NCI-H2081 treated with DMSO at 0.1 percent for 48 hours (cell line): ENCODE data around the gene KDR.

ENCODE experiments used
- DNase-seq: peaks from one replicate; lab custom pipeline; 2025; lab: John Stamatoyannopoulos, UW

The KDR gene

DNA sequence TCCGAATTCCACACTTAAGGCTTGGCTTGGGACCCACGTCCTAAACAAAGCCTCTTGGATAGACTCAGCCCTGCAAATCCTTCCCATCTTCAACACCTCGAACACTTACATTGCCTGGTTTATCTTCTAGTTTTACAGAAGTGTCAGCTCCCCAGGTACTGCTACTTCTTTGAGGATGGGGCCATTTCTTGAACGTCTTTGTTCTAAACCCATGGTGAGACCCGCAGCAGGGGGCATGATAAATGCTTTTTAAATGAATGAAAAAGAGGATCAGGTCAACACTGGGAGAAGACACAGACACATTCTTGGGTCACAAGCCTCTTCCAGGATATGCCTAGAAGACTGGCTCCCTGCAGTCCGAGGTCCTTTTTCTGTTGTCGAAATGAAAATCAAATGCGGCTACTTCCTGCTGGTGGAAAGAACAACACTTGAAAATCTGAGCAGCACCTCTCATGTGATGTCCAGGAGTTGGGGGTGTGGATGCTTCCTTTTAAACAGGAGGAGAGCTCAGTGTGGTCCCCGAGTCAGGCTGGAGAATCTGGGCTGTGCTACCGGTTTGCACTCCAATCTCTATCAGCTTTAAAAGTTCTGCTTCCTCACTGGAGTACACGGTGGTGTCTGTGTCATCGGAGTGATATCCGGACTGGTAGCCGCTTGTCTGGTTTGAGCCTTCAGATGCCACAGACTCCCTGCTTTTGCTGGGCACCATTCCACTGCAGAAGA lies 45.8 kb downstream of the KDR start:
- DNase-seq, result no peak

DNA sequence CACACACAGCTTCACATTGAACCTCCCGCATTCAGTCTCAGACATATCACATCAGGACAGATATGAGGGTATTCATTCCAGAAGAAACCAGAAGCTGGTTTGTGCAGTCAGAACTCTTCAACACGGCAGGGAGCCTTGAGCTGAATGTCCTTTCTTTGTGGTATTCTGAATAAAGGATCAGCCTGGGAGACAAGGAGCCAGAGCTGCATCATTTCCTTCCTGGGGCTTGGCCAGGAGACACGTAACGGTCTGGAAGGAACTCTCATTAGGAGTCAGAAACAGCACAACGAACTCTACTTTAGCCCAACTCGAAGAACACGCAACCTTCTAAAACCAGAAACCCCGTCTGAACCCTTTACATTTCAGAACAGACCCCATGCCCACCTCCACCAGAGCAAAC lies 46.4 kb downstream of the KDR start:
- DNase-seq, result no peak

DNA sequence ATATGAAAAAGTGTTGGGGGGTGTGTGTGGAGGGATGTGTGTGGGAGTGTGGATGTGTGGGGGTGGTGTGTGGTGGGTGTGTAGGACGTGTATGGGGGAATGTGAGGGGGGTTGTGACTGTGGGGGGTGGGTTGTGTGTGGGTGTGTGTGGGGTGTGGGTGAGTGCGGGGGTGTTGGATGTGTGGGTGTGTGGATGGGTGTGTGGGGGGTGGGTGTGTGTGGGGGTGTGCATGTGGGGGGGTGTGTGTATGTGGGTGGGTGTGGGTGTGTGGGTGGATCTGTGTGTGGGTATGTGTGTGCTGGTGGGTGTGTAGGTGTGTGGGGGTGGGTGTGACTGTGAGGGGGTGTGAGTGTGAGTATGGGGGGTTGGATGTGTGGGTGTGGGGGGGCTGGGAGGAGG lies 47.8 kb downstream of the KDR start:
- no peak for DNase-seq

DNA sequence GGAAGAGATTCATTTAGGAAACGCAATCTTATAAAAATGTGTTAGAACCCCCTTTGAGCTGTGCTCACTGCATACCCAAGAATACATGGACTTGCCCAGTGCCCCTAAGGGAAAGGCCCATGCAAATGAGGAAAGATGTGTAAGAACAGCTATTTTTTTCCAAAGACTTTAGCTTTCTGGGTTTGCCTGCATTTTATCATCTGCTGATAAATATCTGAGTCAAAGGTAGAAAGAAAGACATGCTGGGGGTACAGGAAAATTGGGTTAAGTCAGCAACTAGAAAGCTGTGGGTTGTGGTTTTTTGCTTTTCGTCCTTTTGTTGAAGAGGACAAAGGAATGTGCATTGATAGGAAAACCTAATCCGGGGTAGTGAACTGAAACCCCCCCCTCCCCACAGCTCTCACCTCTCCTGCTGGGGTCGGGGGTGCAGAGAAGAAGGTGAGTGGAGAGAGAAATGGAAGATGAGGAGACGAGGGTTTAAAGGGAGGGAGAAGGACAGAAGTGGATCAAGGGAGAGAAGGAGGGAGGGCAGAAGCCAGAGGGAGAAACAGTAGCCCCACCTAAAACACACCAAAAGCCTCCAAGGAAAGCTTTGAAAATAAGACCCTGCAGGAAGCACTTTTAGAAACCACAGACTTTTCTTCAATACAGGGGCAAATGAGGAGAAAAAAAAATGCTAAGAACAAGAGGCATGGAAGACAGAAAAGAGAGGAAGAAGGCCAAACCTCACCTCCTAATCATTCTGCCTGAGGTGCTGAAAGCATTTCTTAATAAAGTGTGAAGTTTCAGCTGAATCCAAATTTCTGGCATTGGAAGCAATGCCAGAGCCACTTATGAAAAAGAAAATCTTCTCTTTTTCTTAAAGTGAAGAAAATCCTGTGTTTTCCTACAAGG lies 49.3 kb downstream of the KDR start:
- no peak for DNase-seq

DNA sequence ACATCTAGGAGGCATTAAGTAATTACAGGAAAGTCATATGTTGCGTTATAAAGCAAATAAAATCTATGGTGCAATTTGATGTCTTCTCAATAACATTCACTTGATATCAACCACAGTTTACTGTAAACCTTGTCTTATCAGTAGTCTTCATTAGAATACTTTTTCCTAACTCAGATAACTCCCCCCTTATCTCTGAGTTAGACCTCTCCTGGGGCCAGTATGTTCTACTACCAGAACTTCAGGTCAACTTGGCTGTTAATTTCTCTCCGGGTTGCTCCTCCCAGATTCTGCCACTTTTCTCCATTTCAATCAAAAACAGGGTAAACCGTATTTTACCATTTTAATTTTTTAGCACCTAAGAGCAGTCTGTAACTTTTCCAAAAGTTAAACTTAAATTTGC lies 50.0 kb downstream of the KDR start:
- no peak for DNase-seq

DNA sequence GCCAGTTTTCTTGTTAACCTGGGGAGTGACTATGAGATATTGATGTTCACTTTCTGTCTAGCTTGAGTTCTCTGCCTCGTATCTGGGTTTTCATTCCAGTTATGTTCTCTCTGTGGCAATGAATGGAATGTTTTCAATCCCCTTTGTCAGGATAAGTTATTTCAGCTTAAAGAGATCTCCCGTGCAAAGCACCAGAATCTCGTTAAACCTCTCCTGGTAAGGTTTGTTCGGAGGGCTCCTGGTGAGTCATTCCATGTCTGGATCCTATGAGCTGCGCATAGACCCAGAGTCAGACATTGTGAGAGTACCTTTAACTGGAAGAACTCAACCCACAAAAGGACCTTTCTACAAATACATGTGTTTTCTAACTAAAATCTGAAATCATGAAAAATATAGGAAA lies 51.0 kb downstream of the KDR start:
- DNase-seq, result no peak

DNA sequence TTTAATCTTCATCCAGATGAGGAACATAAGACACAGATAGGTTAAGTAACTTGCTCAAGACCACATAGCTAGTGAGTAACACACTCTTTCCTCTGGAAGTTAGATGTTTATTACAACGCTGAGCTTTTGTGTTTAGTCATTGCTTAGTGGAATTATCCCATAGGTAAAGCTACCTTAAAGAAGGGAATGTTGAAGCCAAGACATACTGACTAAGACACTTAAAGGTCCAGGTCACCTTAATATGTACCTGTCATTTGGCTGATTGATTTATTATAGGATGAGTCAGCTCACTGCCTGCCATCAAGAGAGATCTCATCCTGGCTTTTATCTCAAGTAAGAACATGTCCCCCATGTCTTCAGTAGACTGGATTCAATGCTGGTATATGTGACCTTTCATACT lies 53.4 kb downstream of the KDR start:
- no peak for DNase-seq

DNA sequence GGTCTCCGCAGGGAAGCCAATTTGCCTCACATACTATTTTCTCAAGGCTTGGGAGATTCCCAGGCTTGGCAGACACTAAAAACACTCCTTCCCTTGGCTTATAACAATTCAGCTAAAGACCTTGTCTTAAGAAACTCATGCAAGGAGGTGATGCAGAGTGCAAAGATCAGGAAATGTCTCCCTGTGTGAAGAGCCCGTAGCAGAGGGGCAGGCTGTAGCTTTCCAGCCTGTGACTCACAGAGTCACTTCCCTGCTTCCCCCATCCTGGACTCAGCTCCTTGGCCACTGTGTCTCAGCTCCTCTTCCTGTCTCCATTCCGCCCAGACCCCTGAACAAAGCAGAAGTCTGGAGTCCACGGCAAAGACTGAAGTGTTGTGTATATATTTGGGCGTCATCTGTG lies 56.1 kb downstream of the KDR start:
- DNase-seq, result no peak

DNA sequence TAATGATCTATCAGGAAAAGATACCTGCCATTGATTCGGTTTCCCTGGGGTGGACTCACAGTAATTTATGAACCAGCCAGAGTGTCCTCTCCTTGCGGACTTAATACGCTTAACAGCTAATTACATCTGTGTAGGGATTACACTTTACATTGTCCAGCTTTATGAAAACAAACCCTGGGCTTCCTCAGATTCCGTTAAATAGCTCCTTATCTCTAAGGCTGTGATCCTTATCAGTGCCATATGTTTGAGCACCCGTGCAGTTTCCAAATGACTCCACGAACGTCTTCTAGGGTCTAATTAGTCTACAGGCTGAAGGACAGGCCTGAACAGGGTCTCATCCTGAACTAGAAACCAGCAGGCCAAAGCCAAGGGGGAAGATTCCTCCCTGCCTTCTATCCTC lies 56.9 kb downstream of the KDR start:
- DNase-seq, result no peak

DNA sequence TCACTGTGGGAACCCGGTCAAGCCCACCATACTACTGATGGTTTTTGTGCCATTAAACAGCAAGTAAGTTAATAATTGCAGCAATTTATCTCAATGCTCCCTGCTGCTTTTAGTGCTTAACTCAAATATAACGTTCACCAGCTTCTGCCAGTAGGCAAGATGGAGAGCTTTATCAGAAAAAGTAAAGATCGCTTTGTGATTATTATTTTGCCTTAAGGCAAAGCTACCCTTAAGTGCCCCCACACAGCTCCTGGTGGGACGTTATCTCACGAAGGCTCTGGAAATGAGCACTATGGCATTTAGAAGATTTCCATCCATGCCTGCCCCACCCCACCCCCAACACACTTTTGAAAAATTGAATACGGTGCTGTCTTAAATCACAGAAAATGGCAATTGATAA lies 59.4 kb downstream of the KDR start:
- DNase-seq, result no peak

DNA sequence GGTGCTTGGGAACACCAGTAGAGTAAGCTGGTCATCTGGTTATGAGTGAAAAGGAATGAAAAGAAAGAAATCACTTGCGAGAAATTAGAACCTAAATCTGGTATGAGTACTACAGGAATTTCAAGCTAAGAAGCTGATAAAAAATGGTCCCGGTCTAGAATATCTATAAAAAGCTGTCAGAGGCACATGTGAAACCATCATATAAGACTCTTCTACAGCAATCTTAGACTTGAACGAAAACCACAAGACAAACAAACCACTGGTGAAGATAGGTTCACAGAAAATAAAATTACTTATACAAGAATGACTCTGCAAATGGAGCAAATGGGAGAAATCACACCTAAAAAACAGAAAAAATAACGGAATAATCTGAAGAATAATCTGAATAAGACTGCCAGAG lies 69.9 kb downstream of the KDR start:
- no peak for DNase-seq

DNA sequence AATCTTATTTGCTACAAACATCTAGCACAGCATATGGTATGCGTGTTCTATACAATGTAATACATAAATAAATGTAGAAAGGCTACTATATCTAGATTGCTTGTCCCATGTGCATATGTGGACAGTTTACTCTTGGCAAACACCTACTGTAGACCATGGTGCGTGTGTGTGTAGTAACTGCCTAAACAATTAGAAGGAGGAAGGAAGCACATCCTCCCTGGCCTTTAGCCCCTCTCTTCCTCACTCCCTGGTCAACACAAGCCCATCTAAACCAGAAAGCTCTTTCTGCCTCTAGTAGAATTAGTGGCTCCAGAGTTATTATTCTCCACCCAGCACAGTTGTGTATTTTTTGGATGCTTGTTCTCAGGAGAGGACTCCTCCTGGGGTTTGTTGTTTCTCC lies 73.9 kb downstream of the KDR start:
- no peak for DNase-seq

DNA sequence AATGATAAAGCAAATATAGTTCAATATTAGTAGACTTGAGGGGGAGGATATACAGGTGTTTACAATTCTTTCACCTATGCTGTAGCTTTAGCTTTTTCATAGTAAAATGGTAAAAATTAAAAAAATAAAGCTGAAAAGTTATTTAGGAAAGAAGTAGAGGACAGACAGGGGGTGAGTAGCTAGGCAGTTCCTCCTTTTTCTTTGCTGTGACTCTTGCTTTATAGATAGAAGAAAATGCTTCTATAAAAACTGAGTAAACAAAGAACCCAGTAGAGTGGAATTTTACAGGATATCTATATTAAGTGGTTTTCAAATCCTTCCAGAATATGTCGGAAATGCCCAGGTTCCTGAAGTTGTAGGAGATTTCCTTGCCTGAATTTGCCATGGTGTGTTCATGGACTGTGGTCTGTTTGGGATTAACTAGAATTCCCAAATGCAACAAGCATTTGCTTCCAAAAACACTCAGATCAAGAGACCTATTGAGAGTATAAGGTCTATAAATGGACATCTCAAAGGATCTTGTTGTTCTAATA lies 74.9 kb downstream of the KDR start:
- DNase-seq, result no peak

DNA sequence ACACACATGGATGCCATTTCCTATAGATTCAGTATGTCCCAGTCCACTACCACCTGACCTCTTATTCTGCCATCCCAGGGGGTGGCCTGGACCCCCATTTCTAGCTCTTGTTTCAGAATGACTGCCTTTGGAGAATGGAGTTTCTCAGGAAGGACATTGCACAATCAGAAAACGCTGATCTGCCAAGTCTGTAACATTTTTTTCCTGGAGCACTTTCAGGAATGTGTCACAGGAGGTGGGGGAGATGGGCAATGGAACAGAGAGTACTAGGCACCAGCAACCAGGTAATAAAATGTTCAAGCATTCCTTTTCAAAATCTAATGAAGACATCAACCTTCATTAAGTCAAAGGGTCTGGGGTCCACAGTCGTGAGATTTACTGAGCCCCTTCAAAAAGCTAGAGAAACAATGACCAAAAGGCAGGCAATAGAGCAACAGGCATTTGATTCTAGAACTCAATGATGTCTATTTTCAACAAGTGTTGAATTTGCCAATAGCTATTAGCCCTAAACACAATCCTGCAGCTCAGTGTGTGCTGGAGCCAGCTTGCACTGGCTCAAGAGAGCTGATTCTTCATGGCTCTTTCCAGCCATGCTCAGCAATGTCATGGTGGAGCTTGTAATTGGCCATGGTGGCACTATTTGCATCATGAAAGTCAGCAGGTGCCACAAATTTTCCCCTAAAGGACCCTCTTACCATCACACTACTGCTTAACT lies 87.1 kb downstream of the KDR start:
- DNase-seq, result no peak

DNA sequence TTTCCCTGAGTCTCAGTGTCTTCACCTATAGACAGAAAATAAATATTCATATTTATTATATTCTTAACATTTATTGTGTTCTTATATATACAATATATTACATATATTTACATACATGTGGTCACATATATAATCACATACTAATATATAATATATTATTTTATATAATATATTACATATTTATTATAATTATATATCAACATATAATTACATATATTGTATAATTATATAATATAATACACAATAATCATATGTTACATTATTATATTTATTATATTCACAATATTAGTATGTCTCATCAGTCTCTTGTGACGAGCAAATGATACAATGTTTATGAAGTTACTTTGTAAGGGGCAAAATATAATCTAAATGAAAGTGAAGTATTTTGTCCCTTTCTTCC lies 87.7 kb downstream of the KDR start:
- DNase-seq, result no peak

DNA sequence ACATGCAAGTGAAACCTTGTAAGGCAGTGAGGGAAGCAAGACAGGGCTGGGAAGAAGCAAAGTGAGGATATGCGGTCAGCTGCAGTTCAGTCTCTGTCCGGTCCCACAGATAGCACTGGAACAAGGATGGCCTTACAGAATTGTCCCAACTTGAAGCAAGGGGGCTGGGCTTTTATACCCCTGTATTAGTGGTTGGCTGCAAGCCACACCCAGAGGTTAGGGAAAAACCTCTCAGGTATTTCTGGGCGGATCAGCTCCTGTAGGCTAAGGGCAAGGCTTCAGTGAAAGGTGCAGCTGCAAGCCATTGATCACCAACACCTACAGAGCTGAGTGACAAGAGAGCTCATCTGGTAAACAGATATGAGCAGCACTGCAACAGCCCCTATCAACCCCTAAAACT lies 89.0 kb downstream of the KDR start:
- no peak for DNase-seq

DNA sequence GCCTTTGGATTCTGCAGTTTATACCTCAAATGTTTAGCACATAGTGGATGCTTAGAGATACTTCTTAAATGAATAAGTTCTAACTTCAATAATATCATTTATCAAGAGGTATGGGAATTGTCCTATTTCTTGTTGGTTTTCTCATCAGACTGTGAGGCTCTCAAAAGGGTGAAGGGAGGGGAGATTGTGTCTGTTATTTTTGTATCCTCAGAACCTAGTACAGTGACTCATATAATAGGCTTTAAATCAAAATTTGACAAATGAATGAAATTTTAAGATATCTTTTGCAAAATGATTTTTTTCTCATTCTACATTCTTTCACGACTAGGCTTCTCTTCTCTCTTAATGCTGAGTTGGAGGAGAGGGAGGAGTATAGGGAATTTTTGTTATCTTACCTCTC lies 89.5 kb downstream of the KDR start:
- DNase-seq, result no peak

DNA sequence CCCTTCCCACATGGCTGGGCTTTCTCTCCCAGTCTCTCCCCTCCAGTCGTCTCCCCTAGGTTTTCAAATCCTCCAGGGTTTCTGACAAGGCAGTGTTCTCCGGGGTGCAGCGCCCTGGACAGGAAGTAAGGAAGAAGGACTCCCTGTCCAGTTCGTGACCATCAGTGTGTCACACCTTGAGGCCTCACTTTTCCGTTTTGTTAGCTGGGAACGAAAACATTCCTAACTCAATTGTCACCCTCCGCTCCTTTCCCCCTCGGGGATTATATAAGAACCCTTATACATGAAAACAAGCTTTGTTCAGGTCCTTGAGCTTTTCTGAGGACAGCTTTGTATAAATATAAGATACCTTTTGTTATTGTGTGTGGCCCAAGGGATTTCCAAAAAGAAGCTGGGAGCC lies 92.1 kb downstream of the KDR start:
- DNase-seq, result no peak

DNA sequence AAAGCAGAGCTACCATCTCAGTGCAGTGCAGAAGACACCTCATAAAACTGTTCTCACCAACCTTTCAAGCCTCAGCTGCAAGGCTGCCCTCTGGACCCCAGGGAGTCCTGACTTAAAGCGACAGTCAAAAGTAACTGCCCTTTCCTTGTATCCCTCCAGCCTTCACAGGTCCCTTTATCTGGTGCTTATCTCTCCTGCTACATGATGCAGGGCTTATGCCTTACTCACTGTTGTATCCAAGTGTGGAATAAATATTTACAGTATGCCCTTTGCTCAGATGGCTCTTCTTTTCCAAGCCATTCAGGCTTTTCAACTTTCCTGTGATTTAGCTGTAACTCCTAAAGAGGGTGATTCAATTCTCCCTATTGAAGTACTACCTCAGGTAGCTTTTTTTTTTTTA lies 92.6 kb downstream of the KDR start:
- DNase-seq, result no peak

DNA sequence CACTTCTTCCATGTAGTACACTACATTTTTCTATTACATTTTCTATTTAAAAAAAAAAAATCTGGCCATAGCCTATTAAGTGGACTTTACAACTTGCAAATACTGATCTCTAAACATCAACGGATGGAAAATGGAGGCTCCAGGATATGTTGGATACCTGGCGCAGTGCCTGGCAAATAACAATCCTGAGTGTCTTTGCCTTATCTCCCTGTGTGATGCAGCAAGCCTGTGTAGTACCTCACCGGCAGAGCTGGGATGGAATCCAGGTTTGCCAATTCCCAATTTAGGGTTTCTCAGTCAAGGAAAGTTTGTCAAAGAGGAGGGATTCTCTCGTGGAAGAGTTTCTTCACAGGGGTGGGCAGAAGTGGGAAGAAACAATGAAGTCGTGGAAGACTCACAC lies 93.2 kb downstream of the KDR start:
- DNase-seq, result no peak

DNA sequence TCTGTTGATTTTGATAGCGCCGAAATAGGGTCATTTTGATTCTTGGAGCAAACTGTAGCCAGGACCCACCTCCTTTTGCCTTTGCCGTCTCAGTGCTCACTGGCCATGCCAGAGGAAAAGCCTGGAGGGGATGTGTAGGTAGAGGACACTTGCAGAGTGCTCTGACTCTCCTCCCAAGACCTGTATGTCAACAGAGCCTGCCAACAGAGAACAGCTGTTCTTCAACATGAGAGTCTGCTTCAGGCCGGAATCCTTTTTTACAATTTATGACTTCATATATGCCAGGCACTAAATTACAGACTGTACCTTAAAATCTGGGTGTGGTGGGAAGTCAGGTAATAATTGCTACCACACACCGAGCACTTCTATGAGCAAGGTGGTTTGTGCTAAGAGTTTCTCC lies 94.2 kb downstream of the KDR start:
- no peak for DNase-seq

DNA sequence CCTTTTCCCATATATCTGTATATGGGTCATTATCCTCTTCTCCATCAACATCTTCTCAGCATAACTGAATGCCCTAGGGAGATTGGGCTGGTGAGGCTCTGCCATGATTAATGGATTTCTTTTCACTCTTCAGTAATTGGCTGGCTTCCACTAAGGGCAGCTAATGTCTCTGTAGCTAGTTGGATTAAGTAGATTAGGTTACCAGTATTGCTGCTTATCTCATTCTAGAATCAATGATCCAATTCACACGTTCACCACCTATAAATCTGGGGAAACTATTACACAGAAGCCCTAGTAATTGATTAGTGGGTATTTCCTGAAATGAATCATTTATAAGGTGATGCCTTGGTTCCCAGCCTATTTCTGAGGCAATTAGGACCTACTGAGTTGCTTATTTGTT lies 94.8 kb downstream of the KDR start:
- no peak for DNase-seq
